HTR-8/SVneo (cell line): ENCODE results near the gene MED12.

Experiments used
- DNase-seq: peaks from one replicate; pipeline ENCODE4 v3.0.0; 2011; ENCODE audit warnings: low spot score, mixed read lengths; ENCODE audit not compliant: insufficient read length
- FAIRE-seq: peaks from 2 replicates; lab custom pipeline; 2011; peaks lifted over from hg19 to GRCh38; lab: Jason Lieb, UNC

Gene MED12

DNA sequence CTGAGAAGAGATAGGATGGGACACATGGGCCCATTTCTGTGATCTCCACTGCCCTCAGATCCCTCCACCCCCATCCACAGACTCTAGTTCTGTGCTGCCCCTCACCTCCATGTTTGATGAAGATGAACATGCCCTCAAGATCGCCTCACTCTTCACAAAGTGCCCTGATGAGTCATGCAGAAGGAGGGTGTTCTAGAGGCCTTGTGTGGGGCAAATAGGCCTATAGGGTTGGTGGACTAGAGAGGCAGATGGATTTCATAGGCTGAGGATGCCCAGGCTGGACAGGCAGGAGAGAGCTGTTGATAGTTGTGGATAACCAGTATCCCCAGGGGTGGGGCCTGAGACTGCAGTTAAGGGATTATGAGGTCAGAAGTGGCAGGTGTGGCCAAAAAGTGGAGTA is 12.0 kb upstream of the MED12 start, which contains the start of gene CXorf65:
TSS of gene CXorf65 (minus strand) at position 314 of the 400 bp plus-strand sequence. CDS start at position 130, 184 bp downstream.
- FAIRE-seq, result no peak
- DNase-seq, result no peak

DNA sequence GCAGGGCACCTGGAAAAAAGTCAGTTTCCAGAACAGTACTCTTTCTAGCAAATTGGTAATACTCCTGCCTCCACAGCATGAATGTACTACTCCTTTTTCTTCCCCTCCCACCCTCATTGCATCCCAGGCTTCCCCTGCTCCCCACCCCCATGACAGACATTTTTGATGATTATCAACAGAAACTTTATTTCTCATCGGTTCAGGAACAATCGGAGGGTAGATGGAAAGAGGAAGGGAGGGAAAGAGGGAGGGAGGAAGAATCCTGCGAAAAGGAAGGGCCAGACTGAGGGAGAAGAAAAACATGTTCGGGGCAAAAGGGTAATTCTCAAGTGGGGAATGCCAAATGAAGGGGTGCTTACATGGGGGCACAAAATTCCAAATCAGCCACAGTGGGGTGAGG is 11.2 kb upstream of the MED12 start:
- FAIRE-seq (no peak), DNase-seq (no peak)

DNA sequence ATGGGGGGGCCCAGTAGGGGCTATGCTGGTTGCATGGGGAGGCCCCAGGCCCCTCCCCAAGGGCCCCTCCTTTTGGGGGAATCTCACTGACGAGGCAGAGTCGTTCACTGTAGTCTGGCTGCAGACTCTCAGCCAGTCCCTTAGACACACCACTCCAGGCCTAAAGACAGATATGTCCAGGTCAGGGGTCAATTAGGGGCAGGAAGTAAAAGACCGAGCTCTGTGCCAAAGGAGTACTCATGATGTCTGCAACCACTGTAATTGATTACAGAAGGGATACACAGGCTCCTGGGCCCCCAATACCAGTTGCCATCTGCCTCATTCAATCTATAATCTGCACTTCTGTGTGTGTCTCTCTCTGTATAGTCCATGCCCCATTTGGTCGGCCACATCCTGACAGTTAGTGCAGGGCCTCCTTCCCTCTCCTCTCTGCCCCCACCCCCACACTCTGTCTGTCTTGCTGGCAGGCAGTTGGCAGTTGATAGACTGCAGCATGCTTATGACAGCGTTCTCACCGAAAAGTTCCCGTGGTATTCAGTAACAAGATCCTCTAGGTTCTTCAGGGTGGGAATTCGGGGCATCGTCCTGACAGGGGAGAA is 10.5 kb upstream of the MED12 start:
- FAIRE-seq (no peak), DNase-seq (no peak)

DNA sequence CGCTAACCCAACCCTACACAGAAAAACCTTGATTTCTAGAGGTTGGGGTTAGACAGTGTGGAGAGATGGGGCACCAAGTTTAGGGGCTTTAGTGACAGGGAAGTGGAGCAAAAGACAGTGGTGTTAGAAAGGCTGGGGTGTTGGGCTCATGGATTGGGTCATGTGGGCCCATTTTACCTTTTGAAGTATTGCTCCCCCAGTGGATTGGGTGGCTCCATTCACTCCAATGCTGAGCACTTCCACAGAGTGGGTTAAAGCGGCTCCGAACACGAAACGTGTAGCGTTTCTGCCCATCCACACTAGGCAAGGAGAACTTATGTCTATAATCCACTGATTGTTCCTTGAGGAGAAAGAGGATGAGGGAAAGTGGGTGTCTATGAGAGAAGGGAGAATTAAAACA is 9.3 kb upstream of the MED12 start:
- FAIRE-seq (no peak), DNase-seq (no peak)

DNA sequence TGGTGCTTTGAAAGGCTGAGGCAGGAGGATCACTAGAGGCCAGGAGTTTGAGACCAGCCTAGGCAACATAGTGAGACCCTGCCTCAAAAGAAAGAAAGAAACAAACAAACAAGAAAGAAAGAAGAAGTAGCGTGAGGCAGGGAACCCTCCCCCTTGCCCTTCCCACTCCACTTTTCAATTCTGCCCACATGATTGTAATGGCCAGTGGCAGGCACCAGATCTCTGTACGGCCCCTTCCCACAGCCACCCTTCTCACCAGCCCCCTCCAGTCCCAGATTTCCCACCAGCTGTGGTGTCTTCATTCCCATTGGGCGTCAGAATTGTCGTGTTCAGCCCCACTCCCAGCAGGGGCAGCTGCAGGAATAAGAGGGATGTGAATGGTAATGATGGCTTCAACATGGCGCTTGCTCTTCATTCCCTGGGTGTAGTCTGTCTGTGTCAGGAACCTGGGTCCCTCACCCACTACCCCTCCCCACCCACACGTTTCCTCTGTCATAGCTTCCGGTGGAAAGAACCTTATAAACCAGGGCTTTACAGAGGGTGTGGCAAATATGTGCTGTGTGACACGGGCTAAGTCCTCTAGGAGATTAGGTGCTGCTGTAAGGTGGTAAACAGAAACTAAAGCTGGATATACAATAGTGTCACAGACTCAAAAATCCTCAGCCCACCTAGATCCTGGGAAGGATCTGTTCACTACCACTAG is 7.1 kb upstream of the MED12 start, which contains the start of gene IL2RG:
TSS of gene IL2RG (minus strand) at position 437 of the 703 bp plus-strand sequence. CDS start at position 399, 38 bp downstream.
- FAIRE-seq (peak; percentile 4), DNase-seq (no peak)

DNA sequence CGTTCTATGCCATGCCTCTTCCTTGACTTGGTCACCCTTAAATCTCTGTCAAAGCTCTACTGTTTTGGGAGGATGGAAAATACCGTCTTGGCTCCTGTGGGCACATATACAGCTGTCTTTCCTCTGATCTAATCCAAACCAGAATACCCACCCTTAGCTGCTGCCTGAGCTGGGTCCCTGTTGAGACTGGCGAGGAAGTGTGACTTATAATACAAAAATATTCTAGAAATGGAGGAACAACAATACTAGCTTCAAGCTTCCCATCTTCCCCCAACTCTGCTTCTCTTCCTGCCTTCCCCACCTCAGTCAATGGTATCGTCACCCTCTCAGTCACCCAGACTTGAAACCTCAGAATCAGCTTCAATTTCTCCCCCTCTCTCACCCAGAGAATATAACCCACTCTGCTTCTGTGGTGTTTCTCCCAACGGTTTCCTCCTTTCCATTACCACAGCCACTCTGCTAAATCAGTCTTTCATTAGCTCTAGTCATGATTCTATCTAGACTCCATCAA is 6.4 kb upstream of the MED12 start:
- FAIRE-seq, result no peak
- no peak for DNase-seq

DNA sequence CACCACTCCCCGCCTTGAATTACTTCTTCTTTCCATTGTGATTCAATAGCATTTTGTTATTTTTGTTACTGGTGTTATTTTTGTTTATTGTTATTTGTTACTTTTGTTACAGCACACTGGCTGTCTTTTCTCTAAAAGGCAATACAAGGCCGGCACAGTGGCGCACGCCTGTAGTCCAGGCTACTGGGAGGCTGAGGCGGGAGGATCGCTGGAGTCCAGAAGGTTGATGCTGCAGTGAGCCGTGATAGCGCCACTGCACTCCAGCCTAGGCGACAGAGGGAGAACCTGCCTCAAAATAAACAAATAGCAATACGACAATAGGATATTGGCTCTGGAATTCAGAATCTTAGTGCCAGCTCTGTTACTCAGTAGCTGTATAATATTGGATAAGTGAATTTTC is 1.0 kb upstream of the MED12 start:
- DNase-seq (no peak), FAIRE-seq (no peak)

DNA sequence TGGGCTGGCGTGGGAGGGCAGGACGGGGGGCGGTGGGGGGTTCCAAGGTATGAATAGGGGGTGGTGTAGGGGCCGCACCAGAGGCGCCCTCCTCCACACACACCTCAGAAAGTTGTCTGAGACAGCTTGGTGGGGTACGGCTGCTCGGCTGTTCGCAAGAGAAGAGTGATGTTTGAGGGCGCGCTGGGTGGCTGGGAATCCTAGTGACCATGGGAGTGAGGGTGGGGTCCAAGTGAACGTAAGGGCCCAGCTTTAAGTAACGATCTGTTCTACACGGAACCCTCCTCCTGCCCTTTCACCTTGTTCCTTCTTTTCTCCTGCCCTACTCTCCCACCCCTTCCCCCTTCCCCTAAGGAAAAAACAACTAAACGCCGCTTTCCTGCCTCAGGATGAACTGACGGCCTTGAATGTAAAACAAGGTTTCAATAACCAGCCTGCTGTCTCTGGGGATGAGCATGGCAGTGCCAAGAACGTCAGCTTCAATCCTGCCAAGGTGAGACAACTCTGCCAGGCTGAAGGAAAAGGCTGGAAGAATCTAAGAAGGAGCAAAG is 664 bp downstream of the MED12 start:
- FAIRE-seq (peak; percentile 74), DNase-seq (no peak)

DNA sequence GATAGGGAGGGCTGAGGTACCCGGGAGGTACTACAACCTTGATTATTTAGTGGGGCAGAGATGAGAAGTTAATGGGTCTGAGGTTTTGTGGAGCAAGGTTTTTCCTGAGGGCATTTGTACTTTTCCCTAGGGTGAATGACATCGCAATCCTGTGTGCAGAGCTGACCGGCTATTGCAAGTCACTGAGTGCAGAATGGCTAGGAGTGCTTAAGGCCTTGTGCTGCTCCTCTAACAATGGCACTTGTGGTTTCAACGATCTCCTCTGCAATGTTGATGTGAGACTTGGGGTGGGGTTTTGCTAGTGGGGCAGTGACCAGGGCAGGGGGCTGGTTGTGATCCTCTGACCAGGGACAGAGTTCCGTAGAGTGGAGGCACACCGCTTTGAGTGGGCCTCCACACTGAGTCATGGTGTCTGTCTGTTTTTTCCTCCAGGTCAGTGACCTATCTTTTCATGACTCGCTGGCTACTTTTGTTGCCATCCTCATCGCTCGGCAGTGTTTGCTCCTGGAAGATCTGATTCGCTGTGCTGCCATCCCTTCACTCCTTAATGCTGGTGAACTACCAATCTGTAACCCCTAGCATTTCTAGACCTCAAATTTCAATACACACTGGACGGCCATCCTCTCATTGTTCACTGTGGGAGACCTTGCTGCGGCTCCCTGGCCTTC is 9.9 kb downstream of the MED12 start:
- FAIRE-seq (peak; percentile 59), DNase-seq (no peak)

DNA sequence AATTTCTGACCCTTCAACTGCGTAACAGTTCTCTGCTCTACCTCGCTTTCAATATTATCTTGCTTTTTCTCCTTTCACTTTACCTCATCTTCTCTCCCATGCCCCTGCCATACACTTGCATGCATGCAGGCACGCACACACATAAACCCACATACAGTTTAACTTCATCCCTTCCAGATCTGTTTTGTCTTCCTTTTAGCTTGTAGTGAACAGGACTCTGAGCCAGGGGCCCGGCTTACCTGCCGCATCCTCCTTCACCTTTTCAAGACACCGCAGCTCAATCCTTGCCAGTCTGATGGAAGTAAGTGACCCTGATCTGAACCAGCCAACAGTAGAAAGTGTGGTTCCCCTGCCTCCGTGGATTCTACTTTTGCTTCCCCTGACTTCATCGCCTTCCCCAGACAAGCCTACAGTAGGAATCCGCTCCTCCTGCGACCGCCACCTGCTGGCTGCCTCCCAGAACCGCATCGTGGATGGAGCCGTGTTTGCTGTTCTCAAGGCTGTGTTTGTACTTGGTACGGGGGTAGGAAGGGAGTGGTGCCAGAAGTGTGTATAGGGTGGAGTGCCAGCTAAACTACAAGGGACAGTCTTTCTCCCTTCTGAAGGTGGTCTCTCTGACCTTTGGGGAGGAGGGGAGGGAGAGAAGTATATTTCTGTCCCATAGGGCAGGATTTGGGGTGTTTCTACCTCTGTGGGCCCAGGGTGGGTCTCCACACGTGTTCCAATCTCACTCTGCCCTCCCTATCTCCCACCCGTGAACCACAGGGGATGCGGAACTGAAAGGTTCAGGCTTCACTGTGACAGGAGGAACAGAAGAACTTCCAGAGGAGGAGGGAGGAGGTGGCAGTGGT is 10.7 kb downstream of the MED12 start:
- DNase-seq (peak; percentile 66), FAIRE-seq (peak; percentile 89)

DNA sequence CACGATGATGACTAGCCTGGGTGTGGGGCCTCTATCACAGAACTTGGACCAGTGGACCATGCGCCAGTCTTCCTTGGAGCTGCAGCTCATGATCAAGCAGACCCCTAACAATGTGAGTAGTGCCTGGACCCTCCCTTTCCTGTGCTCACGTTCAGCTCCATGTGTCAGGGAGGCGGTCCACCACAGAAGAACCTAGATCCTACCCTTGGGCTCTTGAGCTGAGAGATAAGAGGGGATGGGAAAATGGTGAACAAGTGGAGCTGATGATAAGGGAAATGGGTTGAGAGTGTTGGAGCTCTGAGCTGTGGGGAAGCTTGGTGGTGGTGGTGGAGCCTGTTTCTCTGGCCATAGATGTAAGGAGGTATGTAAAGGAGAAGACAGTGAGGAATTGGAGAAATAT is 13.1 kb downstream of the MED12 start:
- no peak for FAIRE-seq

DNA sequence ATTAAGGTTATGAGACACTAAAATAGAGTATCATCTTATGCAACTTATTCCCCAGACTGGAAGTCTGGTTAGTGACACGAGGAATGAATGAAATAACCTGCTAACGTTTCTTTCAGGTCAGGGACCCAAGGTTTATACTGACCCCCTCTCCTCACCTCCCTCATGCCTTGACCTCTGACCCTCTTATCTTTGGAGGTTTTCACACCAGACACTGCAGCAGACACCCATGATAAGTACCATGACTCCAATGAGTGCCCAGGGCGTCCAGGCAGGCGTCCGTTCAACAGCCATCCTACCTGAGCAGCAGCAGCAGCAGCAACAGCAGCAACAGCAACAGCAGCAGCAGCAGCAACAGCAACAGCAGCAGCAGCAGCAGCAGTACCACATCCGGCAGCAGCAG is 22.0 kb downstream of the MED12 start:
- FAIRE-seq (no peak), DNase-seq (no peak)

More for the DNA sequence above, 13.1 kb downstream of the MED12 start:
- no peak for DNase-seq

DNA sequence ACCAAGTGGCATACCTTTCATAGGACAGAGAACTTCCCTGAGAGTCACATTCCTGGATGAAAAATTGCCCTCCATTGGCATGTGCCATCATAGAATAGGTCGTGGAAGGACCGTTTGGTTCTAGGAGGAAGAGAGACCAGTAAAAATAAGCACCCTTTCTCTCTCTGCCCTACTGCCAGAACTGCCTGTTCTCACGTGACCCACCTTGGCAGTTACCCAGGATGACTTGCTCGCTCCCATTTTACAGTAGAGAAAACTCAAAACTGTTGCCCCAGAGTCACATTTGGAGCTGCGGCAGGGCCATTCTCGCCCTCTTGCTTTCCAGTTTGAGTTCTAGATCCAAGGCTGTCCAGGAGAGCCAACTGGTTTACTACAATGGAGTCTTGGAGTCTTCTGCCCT is 25.1 kb downstream of the MED12 start:
- no peak for DNase-seq
- FAIRE-seq, result no peak

DNA sequence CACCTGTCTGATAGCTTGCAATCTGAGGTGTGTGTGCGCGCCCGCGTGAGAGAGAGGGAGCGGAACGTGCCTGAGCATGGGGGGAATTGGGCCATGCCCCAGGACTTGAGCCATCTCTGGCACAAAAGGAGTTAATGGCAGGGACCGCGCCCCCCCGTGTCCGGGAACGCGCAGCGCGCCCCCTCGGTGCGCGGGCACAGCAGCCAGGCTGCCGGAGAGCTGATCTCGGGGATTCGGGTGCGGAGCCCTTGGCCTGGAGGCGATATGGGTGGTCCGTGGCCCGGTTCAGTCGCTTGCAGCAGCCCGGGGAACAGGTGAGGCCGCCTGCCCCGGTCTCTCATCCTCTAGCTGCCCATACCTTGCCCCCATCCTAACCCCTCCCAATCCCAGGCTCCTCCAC is 26.3 kb downstream of the MED12 start, which contains the start of gene NLGN3:
TSS of gene NLGN3 (plus strand) at position 191 of the 400 bp plus-strand sequence. CDS start 2,909 bp downstream, outside the sequence.
- FAIRE-seq (no peak), DNase-seq (no peak)

DNA sequence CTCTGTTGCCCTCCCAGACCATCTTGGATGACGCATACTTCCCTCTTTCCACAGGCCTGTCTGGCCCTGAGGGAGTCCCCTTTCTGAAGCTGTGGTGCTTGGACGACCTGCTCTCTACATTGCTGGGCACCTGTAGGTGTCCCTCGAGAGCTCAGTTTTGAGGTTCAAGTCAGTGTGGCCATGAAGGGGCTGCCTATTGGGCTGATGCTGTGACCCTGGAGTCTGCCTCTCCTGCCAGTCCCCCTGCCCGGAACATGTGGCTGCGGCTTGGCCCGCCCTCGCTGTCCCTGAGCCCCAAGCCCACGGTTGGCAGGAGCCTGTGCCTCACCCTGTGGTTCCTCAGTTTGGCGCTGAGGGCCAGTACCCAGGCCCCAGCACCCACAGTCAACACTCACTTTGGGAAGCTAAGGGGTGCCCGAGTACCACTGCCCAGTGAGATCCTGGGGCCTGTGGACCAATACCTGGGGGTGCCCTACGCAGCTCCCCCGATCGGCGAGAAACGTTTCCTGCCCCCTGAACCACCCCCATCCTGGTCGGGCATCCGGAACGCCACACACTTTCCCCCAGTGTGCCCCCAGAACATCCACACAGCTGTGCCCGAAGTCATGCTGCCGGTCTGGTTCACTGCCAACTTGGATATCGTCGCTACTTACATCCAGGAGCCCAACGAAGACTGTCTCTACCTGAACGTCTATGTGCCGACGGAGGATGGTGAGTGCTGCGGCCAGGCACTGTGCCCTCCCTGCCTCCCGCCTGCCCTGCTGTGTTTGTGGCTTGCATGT is 29.3 kb downstream of the MED12 start:
- DNase-seq (no peak), FAIRE-seq (no peak)

DNA sequence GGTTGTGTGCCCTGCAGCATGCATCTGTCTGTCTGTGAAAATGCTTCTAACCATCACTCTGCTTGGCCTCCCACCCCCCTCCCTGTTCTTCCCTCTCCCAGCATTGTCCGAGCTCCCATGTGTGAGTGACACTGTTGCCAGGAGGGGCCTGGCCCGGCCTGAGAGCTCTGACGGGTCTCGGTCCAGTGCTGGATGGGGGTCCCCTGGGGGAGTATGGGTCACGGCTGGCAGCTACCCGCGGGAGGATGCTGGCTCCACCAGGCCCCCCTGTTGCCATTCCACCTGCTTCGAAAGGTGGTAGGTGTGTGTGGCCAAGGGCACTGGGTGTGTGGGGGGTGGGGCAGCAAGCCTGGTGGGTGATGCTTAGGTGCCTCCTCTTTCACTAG is 29.9 kb downstream of the MED12 start:
- no peak for DNase-seq
- no peak for FAIRE-seq

DNA sequence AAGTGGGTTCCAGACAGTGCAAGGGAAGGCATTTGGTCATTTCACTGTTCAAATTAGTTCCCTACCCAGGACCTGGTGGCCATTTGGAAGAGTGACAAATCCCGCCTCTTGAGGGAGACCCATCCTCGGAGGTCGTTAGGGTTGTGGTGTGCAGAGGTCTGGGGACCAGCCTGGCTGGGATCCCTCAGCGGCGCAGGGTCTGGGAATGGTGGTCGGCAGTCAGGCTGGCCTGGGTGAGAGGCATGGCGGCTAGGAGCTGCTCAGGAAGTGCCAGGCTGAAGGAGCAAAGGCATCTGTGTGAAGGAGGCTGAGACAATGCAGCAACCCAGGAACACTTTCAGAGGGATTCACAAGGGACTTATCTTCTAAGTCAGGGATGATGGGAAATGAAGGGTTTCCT is 33.0 kb downstream of the MED12 start:
- DNase-seq (no peak), FAIRE-seq (peak; percentile 16)

DNA sequence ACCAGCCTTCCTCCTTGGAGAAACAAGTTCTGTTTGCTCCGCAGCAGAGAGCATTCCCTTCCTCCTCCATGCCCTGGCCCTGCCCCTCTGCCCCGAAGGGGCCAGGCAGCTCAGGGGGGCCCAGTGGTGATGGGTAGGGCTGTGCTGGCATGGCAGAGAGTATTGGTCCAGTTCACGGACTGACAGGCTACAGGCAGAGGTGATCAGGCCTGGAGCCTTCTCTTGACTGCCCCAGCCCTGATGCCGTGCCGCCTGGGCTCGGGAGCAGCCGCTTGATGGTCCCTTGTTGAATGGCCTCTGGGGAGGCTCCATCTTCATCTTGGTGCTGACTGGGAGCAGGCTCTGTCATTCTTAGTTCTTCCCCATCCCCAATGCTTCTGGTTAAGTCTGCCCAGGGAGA is 35.8 kb downstream of the MED12 start:
- no peak for DNase-seq
- FAIRE-seq, result no peak

DNA sequence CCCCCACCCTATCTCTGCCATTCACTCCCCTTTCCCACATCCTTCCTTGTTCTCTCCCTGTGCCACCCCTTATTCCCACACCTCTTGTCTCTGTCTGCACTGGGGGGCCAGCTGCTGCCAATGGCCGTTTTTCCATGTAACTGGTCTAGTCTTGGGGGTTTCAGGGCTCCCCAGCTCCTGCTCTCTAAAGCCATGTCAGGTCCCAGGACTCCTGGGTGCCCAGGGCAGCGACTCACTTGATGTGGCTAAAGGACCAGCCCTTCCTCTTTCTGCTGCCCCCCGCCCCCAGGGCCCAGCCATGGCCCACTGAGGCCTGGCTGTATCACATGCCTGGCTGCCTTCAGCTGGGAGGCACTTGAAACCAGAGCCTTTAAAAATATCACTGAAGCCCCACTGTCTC is 36.2 kb downstream of the MED12 start:
- DNase-seq (no peak), FAIRE-seq (no peak)
